Effector memory CD8-positive, alpha-beta T cell (primary cell): Measurements from ENCODE around the gene TTC39C.

ENCODE experiments used
- ATAC-seq: fragments of 150-1000 bp; cut with Tn5 transposase; replicated peaks from 2 replicates; pipeline ENCODE4 v1.10.0; 2021; ENCODE audit warnings: mild to moderate bottlenecking, moderate library complexity
- DNase-seq, 3 experiments: peaks; one replicate each; pipeline ENCODE4 v3.0.0; 2021
- H3K27ac Mint-ChIP-seq, 2 donors: one replicate each; pipeline ENCODE4 v1.8.0; 2022; ENCODE audit warnings: mild to moderate bottlenecking in 2 of 2, mixed read lengths in 2 of 2, moderate library complexity in 2 of 2
- H3K27me3 Mint-ChIP-seq, 2 donors: one replicate each; pipeline ENCODE4 v1.8.0; 2022; ENCODE audit warnings: mixed read lengths in 2 of 2
- H3K36me3 Mint-ChIP-seq: one replicate; pipeline ENCODE4 v1.8.0; 2022; ENCODE audit warnings: mild to moderate bottlenecking, moderate library complexity, mixed read lengths; ENCODE audit not compliant: insufficient read depth
- H3K4me1 Mint-ChIP-seq, 2 donors: one replicate each; pipeline ENCODE4 v1.8.0; 2022; ENCODE audit warnings: low read depth in 2 of 2, mixed read lengths in 2 of 2
- H3K4me3 Mint-ChIP-seq, 2 donors: one replicate each; pipeline ENCODE4 v1.8.0; 2022; ENCODE audit warnings: mild to moderate bottlenecking in 2 of 2, mixed read lengths in 2 of 2, moderate library complexity in 2 of 2
- H3K9me3 Mint-ChIP-seq, 2 donors: one replicate each; pipeline ENCODE4 v1.8.0; 2022; ENCODE audit warnings: mixed read lengths in 2 of 2
- total RNA-seq, 9 experiments: gene quantifications; one replicate each; lab custom pipeline; 2026; lab: John Stamatoyannopoulos, UW

Gene TTC39C
- 48.0 to 334 (median 158) reads per million in 9 experiments for total RNA-seq

GRCh38 chr18:24014062-24014985, at the start of gene TTC39C:
TTC39C (plus strand) TSS chr18:24014754; CDS start chr18:24014872, 118 bp downstream.
- H3K4me3 Mint-ChIP-seq, result peak within 1 kb of the TSS; percentile 99 to 100
- ATAC-seq (peak; percentile 75), DNase-seq (peak; percentile 83 to 84 (median 84))
- H3K27ac Mint-ChIP-seq, result peak within 1 kb of the TSS; percentile 84 to 96
- peaks cover 37% of the 10 kb centered on the region for H3K36me3 Mint-ChIP-seq
- no peaks in the 10 kb centered on the region for H3K9me3 Mint-ChIP-seq
- no peaks in the 10 kb centered on the region for H3K27me3 Mint-ChIP-seq
- H3K4me1 Mint-ChIP-seq, result peaks cover 69 to 76% of the 10 kb centered on the region in 2 donors

- peaks cover 64 to 76% of the 10 kb centered on the region in 2 donors for H3K4me1 Mint-ChIP-seq
- H3K9me3 Mint-ChIP-seq, result peaks cover 0 to 6% of the 10 kb centered on the region in 2 donors
- ATAC-seq (no peak), DNase-seq (no peak)
- H3K27ac Mint-ChIP-seq, result peak overlapping the region; percentile 59 to 93
- peaks cover 25% of the 10 kb centered on the region for H3K36me3 Mint-ChIP-seq
- peak overlapping the region; percentile 74 to 78 for H3K4me3 Mint-ChIP-seq
- H3K27me3 Mint-ChIP-seq, result no peaks in the 10 kb centered on the region
Measured at GRCh38 chr18:23966909-23967308, 47.6 kb upstream of the TTC39C start.

- peaks cover 69 to 80% of the 10 kb centered on the region in 2 donors for H3K4me1 Mint-ChIP-seq
- no peaks in the 10 kb centered on the region for H3K27me3 Mint-ChIP-seq
- peak overlapping the region; percentile 59 to 93 for H3K27ac Mint-ChIP-seq
- peak overlapping the region; percentile 74 to 78 for H3K4me3 Mint-ChIP-seq
- DNase-seq (peak; percentile 29 to 46 (median 37)), ATAC-seq (peak; percentile 54)
- peaks cover 0 to 6% of the 10 kb centered on the region in 2 donors for H3K9me3 Mint-ChIP-seq
- peaks cover 25% of the 10 kb centered on the region for H3K36me3 Mint-ChIP-seq
Measured at GRCh38 chr18:23967321-23968089, 47.0 kb upstream of the TTC39C start.

GRCh38 chr18:23968638-23969604, 45.6 kb upstream of the TTC39C start:
- peaks cover 19% of the 10 kb centered on the region for H3K36me3 Mint-ChIP-seq
- H3K27me3 Mint-ChIP-seq, result no peaks in the 10 kb centered on the region
- no peak for ATAC-seq
- H3K9me3 Mint-ChIP-seq, result peaks cover 0 to 6% of the 10 kb centered on the region in 2 donors
- peak overlapping the region; percentile 59 to 93 for H3K27ac Mint-ChIP-seq
- peak overlapping the region; percentile 74 to 78 for H3K4me3 Mint-ChIP-seq
- H3K4me1 Mint-ChIP-seq, result peaks cover 74 to 83% of the 10 kb centered on the region in 2 donors
- DNase-seq, result no peak

- DNase-seq (no peak), ATAC-seq (no peak)
- H3K9me3 Mint-ChIP-seq, result peaks cover 0 to 6% of the 10 kb centered on the region in 2 donors
- H3K27me3 Mint-ChIP-seq, result no peaks in the 10 kb centered on the region
- H3K4me1 Mint-ChIP-seq, result peaks cover 72 to 83% of the 10 kb centered on the region in 2 donors
- H3K36me3 Mint-ChIP-seq, result peaks cover 18% of the 10 kb centered on the region
- H3K27ac Mint-ChIP-seq, result peak overlapping the region; percentile 85
- H3K4me3 Mint-ChIP-seq, result peak overlapping the region in 1 of 2 donors; percentile 68
Measured at GRCh38 chr18:23969664-23970063, 44.9 kb upstream of the TTC39C start.

GRCh38 chr18:23970161-23971096, 44.1 kb upstream of the TTC39C start:
- Mint-ChIP-seq H3K27ac (peak overlapping the region; percentile 85), H3K4me3 (peak overlapping the region; percentile 45 to 68), H3K9me3 (peaks cover 0 to 6% of the 10 kb centered on the region in 2 donors), H3K4me1 (peaks cover 69 to 78% of the 10 kb centered on the region in 2 donors), H3K36me3 (peaks cover 18% of the 10 kb centered on the region), H3K27me3 (no peaks in the 10 kb centered on the region)
- ATAC-seq, result peak; percentile 51
- DNase-seq, result peak; percentile 40 to 50 (median 45)

- Mint-ChIP-seq H3K36me3 (peaks cover 18% of the 10 kb centered on the region), H3K4me3 (peak overlapping the region in 1 of 2 donors; percentile 68), H3K27ac (peak overlapping the region; percentile 85), H3K4me1 (peaks cover 64 to 72% of the 10 kb centered on the region in 2 donors), H3K9me3 (peaks cover 0 to 6% of the 10 kb centered on the region in 2 donors), H3K27me3 (no peaks in the 10 kb centered on the region)
- ATAC-seq (no peak), DNase-seq (no peak)
Measured at GRCh38 chr18:23971097-23971440, 43.5 kb upstream of the TTC39C start.

GRCh38 chr18:23971666-23972230, 42.8 kb upstream of the TTC39C start:
- Mint-ChIP-seq H3K36me3 (peaks cover 18% of the 10 kb centered on the region), H3K4me1 (peaks cover 63 to 69% of the 10 kb centered on the region in 2 donors), H3K9me3 (peaks cover 0 to 6% of the 10 kb centered on the region in 2 donors), H3K27me3 (no peaks in the 10 kb centered on the region), H3K4me3 (peak overlapping the region in 1 of 2 donors; percentile 48), H3K27ac (peak overlapping the region; percentile 82 to 85)
- DNase-seq (no peak), ATAC-seq (no peak)

- H3K4me3 Mint-ChIP-seq, result peak overlapping the region; percentile 48 to 50
- ATAC-seq (peak; percentile 80), DNase-seq (peak; percentile 17 to 34 (median 28))
- H3K9me3 Mint-ChIP-seq, result peaks cover 0 to 13% of the 10 kb centered on the region in 2 donors
- peaks cover 11% of the 10 kb centered on the region for H3K36me3 Mint-ChIP-seq
- H3K27me3 Mint-ChIP-seq, result no peaks in the 10 kb centered on the region
- H3K4me1 Mint-ChIP-seq, result peaks cover 60 to 66% of the 10 kb centered on the region in 2 donors
- H3K27ac Mint-ChIP-seq, result peak overlapping the region; percentile 82 to 85
Measured at GRCh38 chr18:23972453-23972852, 42.1 kb upstream of the TTC39C start.

GRCh38 chr18:23977103-23977502, 37.5 kb upstream of the TTC39C start:
- Mint-ChIP-seq H3K27me3 (no peaks in the 10 kb centered on the region), H3K4me1 (peaks cover 35 to 38% of the 10 kb centered on the region in 2 donors), H3K9me3 (peaks cover 0 to 7% of the 10 kb centered on the region in 2 donors), H3K27ac (no peak overlapping the region), H3K4me3 (no peak overlapping the region), H3K36me3 (peaks cover 5% of the 10 kb centered on the region)
- ATAC-seq (no peak), DNase-seq (no peak)

- H3K9me3 Mint-ChIP-seq, result peaks cover 0 to 7% of the 10 kb centered on the region in 2 donors
- H3K4me3 Mint-ChIP-seq, result peak overlapping the region in 1 of 2 donors; percentile 26
- DNase-seq (no peak), ATAC-seq (peak; percentile 55)
- H3K36me3 Mint-ChIP-seq, result peaks cover 5% of the 10 kb centered on the region
- H3K27ac Mint-ChIP-seq, result peak overlapping the region; percentile 36 to 73
- peaks cover 28 to 36% of the 10 kb centered on the region in 2 donors for H3K4me1 Mint-ChIP-seq
- H3K27me3 Mint-ChIP-seq, result no peaks in the 10 kb centered on the region
Measured at GRCh38 chr18:23977719-23978483, 36.7 kb upstream of the TTC39C start.
